ENCODE measurements around the gene JMJD8.

The JMJD8 gene

DNA sequence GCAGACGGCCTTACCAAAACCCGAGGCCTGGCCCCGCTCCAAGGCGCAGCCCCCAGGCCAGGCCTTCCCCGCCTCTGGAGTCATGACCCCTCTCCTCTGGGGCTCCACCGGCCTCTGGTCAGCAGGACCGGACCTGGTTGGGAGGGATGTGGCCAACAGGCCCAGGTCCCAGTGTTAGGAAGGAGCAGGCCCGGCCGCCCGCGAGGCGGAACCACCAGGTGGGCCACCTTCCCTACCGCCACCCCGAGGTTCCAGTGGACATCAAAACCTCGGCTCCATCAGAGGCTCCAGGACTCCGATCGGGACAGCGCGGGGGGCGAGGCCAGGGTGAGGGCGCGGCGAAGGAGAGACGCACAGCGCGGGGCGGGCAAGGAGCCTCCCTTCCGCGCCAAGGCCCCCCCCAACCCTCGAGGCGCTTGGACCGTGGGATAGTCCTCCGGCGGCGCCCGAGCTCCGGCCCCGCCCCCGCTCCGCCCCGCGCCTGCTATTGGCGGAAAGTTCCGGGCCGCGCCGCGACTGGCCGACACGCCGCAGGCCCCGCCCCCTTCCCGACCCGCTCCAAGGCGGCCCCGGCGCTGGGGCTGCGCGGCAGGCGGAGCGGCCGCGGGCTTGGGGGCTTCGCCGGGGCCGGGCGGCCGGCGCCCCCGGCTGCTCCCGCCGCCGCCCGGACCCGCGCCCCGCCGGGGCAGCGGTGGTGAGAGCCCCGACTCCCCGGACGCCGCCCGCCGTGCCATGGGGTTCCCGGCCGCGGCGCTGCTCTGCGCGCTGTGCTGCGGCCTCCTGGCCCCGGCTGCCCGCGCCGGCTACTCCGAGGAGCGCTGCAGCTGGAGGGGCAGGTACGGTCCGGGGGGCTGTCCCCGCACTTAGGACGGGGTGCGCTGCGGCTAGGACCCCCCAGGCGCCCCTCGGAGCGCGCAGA, 30.7 kb upstream of the JMJD8 start, which contains the start of gene METRN (continued):
- no peak for TF ChIP-seq ZNF394 (tag by site-specific recombination; IDR thresholded peaks at IDR 0.05; ENCODE audit: borderline replicate concordance)
- no peak for TF ChIP-seq ZNF140 (tag by site-specific recombination; IDR thresholded peaks at IDR 0.05)
- TF ChIP-seq ZNF324 (tag by site-specific recombination; IDR thresholded peaks at IDR 0.05): no peak
- TF ChIP-seq ZNF112 (tag by site-specific recombination; IDR thresholded peaks at IDR 0.05): no peak
- TF ChIP-seq ZNF292 (tag by site-specific recombination; IDR thresholded peaks at IDR 0.05; ENCODE audit: borderline replicate concordance, low read depth): no peak
- TF ChIP-seq BCL11B (tag by site-specific recombination; IDR thresholded peaks at IDR 0.05; ENCODE audit: low read depth): no peak
- no peak for TF ChIP-seq ZNF768 (tag by site-specific recombination; IDR thresholded peaks at IDR 0.05)
- TF ChIP-seq, protein P1, sequence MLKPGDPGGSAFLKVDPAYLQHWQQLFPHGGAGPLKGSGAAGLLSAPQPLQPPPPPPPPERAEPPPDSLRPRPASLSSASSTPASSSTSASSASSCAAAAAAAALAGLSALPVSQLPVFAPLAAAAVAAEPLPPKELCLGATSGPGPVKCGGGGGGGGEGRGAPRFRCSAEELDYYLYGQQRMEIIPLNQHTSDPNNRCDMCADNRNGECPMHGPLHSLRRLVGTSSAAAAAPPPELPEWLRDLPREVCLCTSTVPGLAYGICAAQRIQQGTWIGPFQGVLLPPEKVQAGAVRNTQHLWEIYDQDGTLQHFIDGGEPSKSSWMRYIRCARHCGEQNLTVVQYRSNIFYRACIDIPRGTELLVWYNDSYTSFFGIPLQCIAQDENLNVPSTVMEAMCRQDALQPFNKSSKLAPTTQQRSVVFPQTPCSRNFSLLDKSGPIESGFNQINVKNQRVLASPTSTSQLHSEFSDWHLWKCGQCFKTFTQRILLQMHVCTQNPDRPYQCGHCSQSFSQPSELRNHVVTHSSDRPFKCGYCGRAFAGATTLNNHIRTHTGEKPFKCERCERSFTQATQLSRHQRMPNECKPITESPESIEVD (tag by site-specific recombination; IDR thresholded peaks at IDR 0.05): no peak
- no peak for TF ChIP-seq ZNF664 (tag by site-specific recombination; IDR thresholded peaks at IDR 0.05)
- no peak for TF ChIP-seq ZNF585B (tag by site-specific recombination; IDR thresholded peaks at IDR 0.05)
- TF ChIP-seq, protein P2, sequence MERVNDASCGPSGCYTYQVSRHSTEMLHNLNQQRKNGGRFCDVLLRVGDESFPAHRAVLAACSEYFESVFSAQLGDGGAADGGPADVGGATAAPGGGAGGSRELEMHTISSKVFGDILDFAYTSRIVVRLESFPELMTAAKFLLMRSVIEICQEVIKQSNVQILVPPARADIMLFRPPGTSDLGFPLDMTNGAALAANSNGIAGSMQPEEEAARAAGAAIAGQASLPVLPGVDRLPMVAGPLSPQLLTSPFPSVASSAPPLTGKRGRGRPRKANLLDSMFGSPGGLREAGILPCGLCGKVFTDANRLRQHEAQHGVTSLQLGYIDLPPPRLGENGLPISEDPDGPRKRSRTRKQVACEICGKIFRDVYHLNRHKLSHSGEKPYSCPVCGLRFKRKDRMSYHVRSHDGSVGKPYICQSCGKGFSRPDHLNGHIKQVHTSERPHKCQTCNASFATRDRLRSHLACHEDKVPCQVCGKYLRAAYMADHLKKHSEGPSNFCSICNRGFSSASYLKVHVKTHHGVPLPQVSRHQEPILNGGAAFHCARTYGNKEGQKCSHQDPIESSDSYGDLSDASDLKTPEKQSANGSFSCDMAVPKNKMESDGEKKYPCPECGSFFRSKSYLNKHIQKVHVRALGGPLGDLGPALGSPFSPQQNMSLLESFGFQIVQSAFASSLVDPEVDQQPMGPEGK (tag by site-specific recombination; IDR thresholded peaks at IDR 0.05): peak; percentile 57
- TF ChIP-seq SP3 (tag by site-specific recombination; IDR thresholded peaks at IDR 0.05): peak; percentile 59; the same call in 1 of the 2 replicates
- TF ChIP-seq RBAK (tag by site-specific recombination; IDR thresholded peaks at IDR 0.05): no peak
- TF ChIP-seq, protein P3, sequence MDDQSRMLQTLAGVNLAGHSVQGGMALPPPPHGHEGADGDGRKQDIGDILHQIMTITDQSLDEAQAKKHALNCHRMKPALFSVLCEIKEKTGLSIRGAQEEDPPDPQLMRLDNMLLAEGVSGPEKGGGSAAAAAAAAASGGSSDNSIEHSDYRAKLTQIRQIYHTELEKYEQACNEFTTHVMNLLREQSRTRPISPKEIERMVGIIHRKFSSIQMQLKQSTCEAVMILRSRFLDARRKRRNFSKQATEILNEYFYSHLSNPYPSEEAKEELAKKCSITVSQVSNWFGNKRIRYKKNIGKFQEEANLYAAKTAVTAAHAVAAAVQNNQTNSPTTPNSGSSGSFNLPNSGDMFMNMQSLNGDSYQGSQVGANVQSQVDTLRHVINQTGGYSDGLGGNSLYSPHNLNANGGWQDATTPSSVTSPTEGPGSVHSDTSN (CRISPR knock-in tag; IDR thresholded peaks at IDR 0.05): no peak
- 0 out of 2 replicates have a peak, but pooled peaks have one; percentile 27 for TF ChIP-seq ZNF335 (tag by site-specific recombination; conservative IDR thresholded peaks at IDR 0.05)
- no peak for TF ChIP-seq ZNF404 (tag by site-specific recombination; IDR thresholded peaks at IDR 0.05)
- TF ChIP-seq ZNF777 (tag by site-specific recombination; IDR thresholded peaks at IDR 0.05; ENCODE audit: borderline replicate concordance): no peak
- TF ChIP-seq ZNF624 (tag by site-specific recombination; IDR thresholded peaks at IDR 0.05): no peak
- no peak for TF ChIP-seq ZFP3 (tag by site-specific recombination; IDR thresholded peaks at IDR 0.05; ENCODE audit: low read depth)
- no peak for TF ChIP-seq ZNF660 (tag by site-specific recombination; IDR thresholded peaks at IDR 0.05)
- no peak for TF ChIP-seq YY1 (tag by site-specific recombination; IDR thresholded peaks at IDR 0.05)
- TF ChIP-seq ZNF747 (tag by site-specific recombination; IDR thresholded peaks at IDR 0.05): no peak
- TF ChIP-seq ZNF677 (tag by site-specific recombination; IDR thresholded peaks at IDR 0.05): no peak
- no peak for TF ChIP-seq SCRT2 (tag by site-specific recombination; IDR thresholded peaks at IDR 0.05)
- TF ChIP-seq SP2 (tag by site-specific recombination; IDR thresholded peaks at IDR 0.05): peak; percentile 64
- no peak for TF ChIP-seq ZNF211 (tag by site-specific recombination; IDR thresholded peaks at IDR 0.05; ENCODE audit: low read depth)
- TF ChIP-seq, protein P4, sequence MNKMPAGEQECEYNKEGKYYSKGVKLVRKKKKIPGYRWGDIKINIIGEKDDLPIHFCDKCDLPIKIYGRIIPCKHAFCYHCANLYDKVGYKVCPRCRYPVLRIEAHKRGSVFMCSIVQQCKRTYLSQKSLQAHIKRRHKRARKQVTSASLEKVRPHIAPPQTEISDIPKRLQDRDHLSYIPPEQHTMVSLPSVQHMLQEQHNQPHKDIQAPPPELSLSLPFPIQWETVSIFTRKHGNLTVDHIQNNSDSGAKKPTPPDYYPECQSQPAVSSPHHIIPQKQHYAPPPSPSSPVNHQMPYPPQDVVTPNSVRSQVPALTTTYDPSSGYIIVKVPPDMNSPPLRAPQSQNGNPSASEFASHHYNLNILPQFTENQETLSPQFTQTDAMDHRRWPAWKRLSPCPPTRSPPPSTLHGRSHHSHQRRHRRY (tag by site-specific recombination; IDR thresholded peaks at IDR 0.05): no peak
- TF ChIP-seq, protein P5, sequence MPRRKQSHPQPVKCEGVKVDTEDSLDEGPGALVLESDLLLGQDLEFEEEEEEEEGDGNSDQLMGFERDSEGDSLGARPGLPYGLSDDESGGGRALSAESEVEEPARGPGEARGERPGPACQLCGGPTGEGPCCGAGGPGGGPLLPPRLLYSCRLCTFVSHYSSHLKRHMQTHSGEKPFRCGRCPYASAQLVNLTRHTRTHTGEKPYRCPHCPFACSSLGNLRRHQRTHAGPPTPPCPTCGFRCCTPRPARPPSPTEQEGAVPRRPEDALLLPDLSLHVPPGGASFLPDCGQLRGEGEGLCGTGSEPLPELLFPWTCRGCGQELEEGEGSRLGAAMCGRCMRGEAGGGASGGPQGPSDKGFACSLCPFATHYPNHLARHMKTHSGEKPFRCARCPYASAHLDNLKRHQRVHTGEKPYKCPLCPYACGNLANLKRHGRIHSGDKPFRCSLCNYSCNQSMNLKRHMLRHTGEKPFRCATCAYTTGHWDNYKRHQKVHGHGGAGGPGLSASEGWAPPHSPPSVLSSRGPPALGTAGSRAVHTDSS (tag by site-specific recombination; IDR thresholded peaks at IDR 0.05): no peak
- no peak; the same call in 1 of the 2 replicates for TF ChIP-seq KLF10 (tag by site-specific recombination; IDR thresholded peaks at IDR 0.05)
- no peak for TF ChIP-seq KLF9 (tag by site-specific recombination; IDR thresholded peaks at IDR 0.05; ENCODE audit: low read depth)
- TF ChIP-seq HOXC10 (CRISPR knock-in tag; IDR thresholded peaks at IDR 0.05): 0 out of 2 replicates have a peak, but pooled peaks have one; percentile 53
- peak; percentile 29; the same call in 1 of the 2 replicates for TF ChIP-seq ZNF76 (tag by site-specific recombination; IDR thresholded peaks at IDR 0.05; ENCODE audit: borderline replicate concordance, low read depth)
- TF ChIP-seq ZIC2 (tag by site-specific recombination; IDR thresholded peaks at IDR 0.05): peak; percentile 41; the same call in 1 of the 2 replicates
- TF ChIP-seq ZNF366 (tag by site-specific recombination; conservative IDR thresholded peaks at IDR 0.05): no peak

Data from HEK293 (cell line).